GM19438 (cell line): ENCODE data around the gene JMY.
"Not testable (repeated sequence)": the region's sequence is repeated elsewhere in the genome, so short reads cannot be mapped to it uniquely, and the experiment has no call there.

ENCODE experiments used
- ATAC-seq: cut with Tn5 transposase; IDR thresholded peaks from one replicate; pipeline ENCODE4 v1.9.1; 2021; ENCODE audit warnings: low read depth; ENCODE audit not compliant: unreplicated experiment

Gene JMY

GRCh38 chr5:79236362-79236969 is 535 bp downstream of the JMY start:
- ATAC-seq, result peak; percentile 10

DNA sequence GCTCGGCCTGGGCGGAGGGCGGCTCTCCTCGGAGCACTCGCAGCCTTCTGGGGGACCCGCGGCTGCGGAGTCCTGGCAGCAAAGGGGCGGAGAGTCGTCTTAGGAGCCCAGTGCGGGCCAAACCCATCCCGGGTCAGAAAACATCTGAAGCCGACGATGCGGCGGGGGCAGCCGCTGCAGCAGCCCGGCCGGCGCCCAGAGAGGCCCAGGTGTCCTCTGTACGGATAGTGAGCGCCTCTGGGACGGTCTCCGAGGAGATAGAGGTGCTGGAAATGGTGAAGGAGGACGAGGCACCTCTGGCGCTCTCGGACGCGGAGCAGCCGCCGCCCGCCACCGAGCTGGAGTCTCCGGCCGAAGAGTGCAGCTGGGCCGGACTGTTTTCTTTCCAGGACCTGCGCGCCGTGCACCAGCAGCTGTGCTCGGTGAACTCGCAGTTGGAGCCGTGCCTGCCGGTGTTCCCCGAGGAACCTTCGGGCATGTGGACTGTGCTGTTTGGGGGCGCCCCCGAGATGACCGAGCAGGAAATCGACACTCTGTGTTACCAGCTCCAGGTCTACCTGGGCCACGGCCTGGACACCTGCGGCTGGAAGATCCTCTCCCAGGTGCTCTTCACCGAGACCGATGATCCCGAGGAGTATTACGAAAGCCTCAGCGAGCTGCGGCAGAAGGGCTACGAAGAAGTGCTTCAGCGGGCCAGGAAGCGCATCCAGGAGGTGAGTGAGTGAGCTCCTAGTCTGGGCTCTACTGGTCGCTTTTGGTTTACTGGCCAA is 1.2 kb downstream of the JMY start:
- ATAC-seq, result peak; percentile 29

DNA sequence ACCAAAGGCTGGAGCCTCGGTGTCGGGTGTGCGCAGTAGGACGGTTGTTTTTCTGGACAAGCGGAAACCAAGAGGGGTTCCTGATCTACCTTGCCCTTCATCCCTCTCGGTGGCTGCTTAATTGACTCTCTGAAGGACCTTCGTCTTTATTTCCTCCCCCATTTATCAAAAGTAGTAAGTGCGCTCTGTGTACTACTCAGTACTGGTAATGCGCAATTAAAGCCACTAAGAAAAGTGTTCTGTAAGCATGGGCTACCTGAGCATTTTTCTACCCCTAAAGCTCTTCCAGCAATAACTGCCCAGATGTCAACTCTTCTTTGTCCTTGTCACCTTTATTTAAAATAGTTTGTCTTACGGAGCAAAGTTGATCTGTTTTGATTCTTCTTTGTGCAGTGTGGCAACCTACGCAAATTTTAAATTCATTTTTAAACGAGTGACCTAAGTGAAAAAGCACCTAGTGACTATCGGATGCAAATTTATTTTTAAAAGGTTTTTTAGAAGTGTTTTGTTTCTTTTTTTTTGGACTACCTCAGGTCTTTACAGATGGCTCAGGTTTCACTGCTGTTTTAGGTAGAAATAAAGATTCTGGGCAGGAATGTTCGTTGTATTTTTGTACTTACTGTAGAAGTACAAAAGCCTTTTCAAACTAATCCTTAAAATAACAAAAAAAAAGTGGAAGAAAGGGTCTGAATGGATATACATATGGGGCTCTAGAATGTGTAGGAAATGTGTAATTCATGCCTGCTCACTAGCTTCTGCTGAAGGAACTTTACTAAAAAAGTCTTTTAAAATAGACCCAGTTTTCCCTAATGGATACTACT is 2.0 kb downstream of the JMY start:
- ATAC-seq, result peak; percentile 0

DNA sequence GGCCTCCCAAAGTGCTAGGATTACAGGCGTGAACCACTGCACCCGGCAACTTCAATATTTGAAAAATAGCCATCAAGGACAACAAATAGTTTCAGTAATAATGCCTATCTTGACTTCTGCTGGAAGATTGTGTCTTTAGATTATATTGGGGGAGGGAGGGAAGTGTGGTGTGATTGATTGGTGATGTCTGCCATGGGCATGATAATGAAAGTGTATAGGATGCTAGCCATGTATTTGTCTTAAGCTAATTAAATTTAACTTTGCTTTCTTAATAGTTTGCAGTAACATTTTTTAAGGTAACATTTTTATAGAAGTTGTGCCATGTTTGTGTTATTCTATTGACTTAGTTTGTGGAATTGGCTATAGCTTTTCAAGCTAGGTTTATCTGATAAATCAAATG is 4.6 kb downstream of the JMY start:
- no peak for ATAC-seq

GRCh38 chr5:79241535-79241979 is 5.6 kb downstream of the JMY start:
- no peak for ATAC-seq

GRCh38 chr5:79242242-79243039 is 6.5 kb downstream of the JMY start:
- ATAC-seq, result no peak

DNA sequence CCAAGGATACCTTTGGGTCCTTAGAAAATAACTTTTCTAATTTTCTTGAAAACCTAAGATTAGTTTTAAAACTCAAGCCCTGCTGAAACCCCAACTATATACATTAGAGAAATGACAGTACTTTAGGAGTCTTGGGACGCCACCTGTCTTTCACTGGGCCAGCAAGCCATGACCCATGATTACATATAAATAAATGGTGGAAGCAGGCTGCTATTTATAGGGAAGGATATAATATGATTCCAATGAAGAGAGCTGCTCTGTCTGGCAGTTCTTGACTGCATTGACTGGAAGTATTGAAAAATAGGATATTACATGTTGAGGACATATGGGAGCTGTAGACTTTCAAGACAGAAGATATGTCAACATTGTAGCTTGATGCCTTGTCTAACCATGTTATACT is 7.3 kb downstream of the JMY start:
- no peak for ATAC-seq

GRCh38 chr5:79254067-79254466 is 18.1 kb downstream of the JMY start:
- not testable (repeated sequence) for ATAC-seq

GRCh38 chr5:79255786-79256557 is 20.0 kb downstream of the JMY start:
- ATAC-seq, result no peak

GRCh38 chr5:79256563-79256962 is 20.6 kb downstream of the JMY start:
- ATAC-seq, result no peak

DNA sequence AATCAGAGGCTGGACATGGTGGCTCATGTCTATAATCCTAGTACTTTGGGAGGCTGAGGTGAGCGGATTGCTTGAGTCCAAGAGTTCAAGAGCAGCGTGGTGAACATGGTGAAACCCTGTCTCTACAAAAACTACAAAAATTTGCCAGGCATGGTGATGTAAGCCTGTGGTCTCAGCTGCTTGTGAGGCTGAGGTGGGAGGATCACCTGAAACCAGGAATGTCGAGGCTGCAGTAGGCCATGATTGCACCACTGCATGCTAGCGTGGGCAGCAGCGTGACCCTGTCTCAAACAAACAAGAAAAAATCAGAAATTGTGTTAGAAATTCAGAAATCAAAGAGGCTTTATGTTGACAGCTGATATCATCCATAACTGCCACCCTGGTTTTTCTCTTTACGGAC is 21.4 kb downstream of the JMY start:
- ATAC-seq, result no peak

DNA sequence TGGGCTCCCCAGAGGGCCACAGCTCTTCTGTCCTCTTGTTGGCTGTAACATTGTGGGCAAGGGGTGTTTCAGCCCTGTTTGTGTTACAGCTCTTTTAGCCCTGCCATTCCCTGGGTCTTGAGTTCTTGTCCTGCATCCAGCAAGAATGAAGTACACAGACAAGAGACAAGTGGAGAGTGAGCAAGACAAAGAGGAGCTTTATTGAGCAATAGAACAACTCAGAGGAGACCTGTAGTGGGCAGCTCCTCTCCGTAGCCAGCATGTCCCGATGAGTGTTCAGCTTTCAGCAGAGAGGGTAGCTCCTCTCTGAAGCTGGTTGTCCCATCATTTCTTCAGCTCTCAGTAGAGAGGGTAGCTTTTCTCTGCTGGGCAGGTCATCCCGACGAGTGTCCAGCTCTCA is 22.9 kb downstream of the JMY start:
- no peak for ATAC-seq

- no peak for ATAC-seq
These were observed 23.5 kb downstream of the JMY start for GRCh38 chr5:79259383-79259782.

DNA sequence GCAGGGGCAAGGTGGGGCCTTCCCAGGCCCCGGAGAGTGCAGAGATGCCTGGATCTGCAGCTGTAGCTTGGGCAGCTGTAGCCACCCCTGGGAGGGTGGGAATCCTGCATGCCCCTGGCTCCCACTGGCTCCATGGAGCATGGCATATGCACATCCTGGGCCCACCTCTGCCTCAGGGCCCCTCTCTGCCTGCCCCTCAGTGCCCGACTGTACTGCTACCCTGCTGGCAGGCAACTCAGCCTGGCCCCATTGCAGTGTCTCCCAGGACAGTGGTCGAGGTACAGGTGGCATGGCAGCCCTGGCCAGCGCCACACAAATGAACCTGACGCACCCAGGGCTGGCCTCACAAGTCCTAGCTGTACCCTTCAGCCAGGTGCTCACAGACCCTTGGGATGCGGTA is 23.9 kb downstream of the JMY start:
- no peak for ATAC-seq

DNA sequence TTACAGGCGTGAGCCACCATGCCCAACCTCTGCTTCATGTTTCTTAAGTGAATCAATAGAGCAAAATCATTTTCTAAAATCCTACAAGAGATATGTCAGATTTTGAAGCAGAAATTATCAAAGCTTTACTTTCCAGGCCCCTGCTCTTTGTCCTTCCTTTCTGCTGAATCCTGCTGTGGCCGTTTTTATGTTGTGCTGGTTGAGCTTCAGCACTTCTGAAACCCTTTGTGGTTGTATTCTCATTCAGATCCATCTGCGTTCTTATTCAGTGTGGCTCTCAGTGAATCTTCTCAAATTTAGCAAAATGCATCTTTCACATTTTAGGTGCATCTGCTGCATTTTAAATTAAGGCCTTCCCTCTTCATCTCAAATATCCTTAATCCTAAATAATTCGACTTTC is 26.0 kb downstream of the JMY start:
- no peak for ATAC-seq

DNA sequence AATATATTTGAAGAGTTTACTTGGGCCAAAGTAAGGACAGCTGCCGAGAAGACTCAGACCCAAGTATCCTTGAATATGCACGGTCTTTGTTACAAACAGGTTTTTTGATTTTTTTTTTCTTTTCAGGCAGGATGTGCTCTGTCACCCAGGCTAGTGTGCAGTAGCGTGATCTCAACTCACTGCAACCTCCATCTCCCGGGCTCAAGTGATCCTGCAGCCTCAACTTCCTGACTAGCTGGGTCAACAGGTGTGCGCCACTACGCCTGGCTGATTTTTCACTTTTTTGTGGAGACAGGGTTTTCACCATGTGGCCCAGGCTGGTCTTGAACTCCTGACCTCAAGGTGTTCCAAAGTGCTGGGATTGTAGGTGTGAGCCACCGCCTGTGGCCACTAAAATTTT is 27.4 kb downstream of the JMY start:
- no peak for ATAC-seq

DNA sequence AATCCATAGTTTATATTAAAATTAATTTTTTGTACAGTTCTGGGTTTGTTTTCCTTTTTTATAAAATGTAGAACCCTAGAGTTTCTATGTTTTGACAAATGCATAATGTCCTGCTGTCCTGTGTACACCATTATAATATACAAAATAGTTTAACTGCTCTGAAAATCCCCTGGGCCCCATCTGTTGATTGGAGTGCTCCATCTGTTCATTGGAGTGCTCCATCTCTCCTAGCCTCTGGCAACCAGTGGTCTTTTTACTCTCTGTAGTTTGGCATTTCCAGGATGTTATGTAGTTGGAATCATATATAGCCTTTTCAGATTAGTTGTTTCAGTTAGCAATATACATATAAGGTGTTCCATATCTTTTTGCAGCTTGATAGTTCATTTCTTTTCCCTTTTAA is 31.2 kb downstream of the JMY start:
- ATAC-seq, result no peak

GRCh38 chr5:79269733-79270166 is 33.8 kb downstream of the JMY start:
- ATAC-seq, result no peak

- ATAC-seq, result no peak
These were observed 37.4 kb downstream of the JMY start for GRCh38 chr5:79273341-79273740.

- no peak for ATAC-seq
These were observed 48.9 kb downstream of the JMY start for GRCh38 chr5:79284846-79285245.
